Suppressor macrophage (primary cell): Measurements from ENCODE around the gene CARD19.
"Not testable (repeated sequence)": the region's sequence is repeated elsewhere in the genome, so short reads cannot be mapped to it uniquely, and the experiment has no call there.

Experiments
- DNase-seq, 4 experiments: peaks; one replicate each; pipeline ENCODE4 v3.0.0-alpha.2; 2020 to 2022

Gene CARD19

DNA sequence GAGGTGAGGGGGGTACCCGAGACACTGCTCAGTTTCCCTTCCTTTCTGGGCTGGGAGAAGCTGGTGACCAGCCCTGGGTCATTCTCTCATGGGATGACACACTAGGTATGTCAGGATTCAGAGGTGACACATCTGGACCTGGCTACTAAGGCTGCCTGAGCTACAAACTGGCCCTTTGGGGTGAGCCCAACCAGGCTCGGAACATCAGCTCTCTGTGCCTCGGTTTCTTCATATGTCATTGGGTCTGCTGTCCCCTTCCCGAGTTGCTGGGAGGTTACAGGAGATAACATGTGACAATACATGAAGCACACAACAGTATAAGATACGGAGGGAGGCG is 11.8 kb downstream of the CARD19 start:
- DNase-seq = no peak

- no peak for DNase-seq
These were observed 12.4 kb downstream of the CARD19 start for GRCh38 chr9:93108291-93109041.

DNA sequence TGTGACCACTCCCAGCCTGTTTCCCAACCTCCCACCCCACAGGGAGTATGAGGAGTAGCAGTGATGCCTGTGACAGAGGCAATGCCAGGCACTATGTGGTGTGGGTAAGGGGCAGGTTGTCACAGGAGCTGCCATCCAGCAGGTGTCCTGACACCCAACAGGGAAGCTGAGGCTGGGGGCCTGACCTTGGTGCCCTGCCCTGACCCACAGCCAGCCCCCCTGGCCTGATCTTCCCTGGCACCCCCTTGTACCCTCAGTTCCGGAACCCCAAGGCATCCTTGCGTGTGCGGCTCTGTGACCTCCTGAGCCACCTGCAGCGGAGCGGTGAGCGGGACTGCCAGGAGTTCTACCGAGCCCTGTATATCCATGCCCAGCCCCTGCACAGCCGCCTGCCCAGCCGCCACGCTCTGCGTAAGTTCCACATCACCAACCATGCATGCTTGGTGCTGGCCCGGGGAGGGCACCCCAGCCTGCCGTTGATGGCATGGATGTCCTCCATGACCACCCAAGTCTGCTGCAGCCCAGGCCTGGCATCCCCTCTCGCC is 14.4 kb downstream of the CARD19 start:
- peak in 1 of 4 experiments; percentile 8 for DNase-seq

DNA sequence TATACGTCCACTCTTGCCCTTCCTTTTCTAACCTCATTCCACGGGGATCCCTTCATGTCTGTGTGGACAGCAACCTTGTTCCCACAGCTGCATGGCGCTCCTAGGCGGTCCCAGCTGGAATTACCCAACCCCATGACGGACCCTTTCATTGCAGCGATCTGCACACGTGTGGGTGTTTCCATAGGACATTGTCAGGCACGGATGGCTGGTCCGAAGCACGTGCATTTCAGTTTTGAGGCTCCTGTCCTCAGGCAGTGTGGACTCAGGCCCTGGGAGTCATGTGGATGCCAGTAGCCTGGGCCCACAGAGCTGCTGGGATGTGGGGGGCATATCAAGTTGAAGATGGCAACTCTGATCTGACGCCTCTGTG is 15.0 kb downstream of the CARD19 start:
- DNase-seq = peak in 1 of 4 experiments; percentile 10

DNA sequence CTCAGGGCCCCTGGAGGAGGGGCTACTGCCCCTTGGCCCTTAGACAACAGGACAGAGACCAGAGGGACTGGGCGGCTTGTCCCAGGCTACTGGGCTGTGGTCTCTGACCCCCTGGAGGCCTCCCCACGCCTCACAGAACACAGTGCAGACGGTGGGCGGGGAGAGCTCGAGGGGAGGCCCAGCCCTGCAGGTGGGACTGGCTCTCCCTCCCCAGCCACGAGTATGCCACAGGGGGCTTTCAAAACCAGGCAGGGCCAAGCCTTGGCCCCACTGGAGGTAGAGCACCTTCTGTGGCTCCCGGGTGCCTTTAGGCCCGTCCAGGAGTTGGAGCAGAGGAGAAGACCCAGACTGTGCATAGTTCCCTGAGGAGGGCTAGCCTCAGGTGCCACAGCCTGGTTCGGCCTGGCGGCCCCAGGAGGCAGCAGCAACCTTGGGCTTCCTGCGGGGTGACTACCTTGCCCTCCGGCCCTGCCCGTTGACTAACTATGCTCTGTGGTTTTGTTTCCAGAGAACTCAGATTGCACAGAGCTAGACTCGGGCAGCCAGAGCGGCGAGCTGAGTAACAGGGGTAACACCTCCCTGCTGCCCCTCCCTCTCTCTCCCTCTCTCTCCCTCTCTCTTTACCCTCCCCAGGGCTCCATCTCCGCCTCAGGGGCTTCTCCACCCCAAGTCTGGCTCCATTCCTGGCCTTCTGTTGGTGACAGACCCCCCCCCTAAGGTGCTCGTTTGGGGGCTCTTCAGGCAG is 15.5 kb downstream of the CARD19 start:
- peak in 3 of 4 experiments; percentile 58 to 67 (median 61) for DNase-seq

GRCh38 chr9:93112116-93112863 is 16.3 kb downstream of the CARD19 start:
- DNase-seq = peak; percentile 65 to 83 (median 74)

GRCh38 chr9:93112864-93113389 is 16.9 kb downstream of the CARD19 start:
- DNase-seq = no peak

DNA sequence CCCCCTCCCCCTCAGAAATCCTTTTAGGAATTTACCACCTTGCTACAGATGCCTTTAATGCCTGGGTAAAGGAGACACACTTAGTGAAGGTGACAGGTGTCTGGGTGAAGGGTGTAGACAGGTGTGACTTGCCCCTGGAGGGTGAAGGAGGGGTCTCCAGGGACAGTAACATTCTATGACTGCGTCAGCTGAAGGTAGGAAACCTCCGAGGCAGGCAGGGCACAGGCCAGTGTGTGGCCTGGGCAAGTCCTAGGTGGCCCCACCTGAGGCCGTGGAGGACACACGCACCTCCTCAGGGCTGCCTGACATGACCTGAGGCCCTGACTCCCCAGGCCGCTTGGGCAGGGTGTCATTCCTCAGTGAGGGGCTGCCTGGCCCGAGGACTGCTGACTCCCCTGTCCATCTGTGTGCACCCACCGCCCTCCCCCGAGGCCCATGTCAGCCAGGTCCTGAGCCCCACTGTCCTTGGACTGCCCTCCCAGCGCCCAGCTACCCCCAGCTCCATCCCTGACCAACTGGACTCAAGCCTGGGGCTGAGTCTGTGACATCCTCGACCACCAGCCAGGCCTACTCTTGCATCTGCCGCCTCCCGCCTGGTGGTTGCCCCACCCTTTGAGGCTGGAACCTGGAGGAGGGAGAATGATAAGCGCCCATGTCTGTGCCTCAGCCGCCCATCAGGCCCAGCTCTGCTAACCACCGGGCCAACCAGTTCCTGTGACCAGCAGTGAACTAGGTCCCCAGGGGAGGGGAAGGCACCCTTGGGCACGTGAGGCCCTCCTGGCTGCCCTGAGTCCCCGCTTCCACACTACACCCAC is 18.4 kb downstream of the CARD19 start:
- DNase-seq = peak; percentile 31 to 69 (median 56)

GRCh38 chr9:93114984-93115335 is 18.9 kb downstream of the CARD19 start:
- DNase-seq = peak in 1 of 4 experiments; percentile 6

DNA sequence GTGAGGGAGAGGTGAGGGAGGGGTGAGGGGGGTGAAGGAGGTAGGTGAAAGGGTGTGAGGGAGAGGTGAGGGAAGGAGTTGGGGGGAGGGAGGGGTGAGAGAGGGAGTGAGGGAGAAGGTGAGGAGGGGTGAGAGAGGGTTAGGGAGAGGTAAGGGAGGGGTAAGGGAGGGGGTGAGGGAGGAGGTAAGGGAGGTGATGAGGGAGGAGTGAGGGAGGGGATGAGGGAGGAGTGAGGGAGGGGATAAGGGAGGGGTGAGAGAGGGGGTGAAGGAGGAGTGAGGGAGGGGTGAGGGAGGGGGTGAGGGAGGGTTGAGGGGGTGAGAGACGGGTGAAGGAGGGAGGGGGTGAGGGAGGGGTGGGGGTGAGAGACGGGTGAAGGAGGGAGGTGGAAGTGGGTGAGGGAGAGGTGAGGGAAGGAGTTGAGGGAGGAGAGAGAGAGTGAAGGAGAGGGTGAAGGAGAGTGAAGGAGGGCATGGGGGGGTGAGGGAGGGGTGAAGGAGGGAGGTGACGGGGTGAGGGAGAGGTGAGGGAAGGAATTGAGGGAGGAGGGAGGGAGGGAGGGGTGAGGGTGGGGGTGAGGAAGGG is 19.6 kb downstream of the CARD19 start:
- no peak for DNase-seq

GRCh38 chr9:93116072-93116961 is 20.3 kb downstream of the CARD19 start:
- DNase-seq = peak; percentile 97 to 99 (median 97)

GRCh38 chr9:93117521-93117920 is 21.5 kb downstream of the CARD19 start:
- DNase-seq = not testable (repeated sequence)

DNA sequence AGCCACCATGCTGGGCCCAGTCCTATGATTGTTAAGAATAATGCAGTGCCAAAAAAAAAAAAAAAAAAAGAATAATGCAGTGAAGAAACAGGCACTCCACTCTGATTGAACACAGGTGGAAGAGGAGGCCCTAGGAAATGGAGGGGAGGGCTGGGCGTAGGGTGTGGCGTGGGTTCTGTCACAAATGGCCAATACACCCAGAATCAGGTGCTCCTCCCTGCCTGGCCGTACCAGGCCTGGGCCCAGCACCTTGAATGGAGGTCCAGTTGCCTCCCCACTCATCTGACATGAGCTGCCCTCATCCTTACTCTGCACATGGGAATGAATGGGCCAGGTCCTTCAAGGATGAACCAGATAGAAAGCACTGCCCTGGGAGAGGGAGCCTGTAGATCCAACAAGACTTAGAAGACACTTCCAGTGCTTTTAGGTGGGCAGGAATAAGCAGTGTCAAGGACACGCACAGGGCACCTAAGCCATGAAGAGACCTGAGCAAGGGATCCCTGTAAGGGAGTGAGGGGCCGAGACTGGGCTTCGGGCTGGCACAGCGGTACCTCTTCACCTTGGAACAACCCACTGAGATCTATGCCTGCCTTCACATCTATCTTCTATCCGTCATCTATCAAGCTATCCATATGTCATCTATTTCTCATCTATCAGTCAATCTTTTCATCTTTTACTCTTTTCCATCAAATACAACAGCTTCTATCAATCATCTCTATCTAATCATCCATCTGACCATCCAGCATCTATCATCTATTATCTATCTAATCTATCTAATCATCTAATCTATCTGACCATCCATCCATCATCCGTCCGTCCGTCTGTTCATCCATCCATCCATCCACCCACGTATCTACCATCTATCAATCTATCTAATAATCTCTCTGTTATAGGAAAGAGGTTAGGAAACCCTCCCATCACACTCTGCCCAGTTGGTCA is 22.2 kb downstream of the CARD19 start:
- peak in 2 of 4 experiments; percentile 16 to 18 for DNase-seq

GRCh38 chr9:93118863-93119702 is 23.1 kb downstream of the CARD19 start:
- DNase-seq = peak in 2 of 4 experiments; percentile 26 to 35

DNA sequence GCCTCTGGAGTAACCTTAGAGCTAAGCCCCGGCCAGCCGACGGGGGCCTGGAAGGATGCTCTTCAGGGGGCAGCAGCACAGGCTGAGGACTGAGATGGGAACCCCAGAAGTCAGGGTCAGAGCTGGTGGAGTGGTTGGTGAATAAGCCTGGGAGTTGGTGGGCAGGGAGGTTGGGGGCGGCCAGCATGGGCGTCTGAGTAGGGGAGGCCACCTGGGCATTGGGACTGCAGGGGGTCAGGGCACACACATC is 23.6 kb downstream of the CARD19 start:
- no peak for DNase-seq

- peak; percentile 97 to 99 (median 98) for DNase-seq
These were observed 24.2 kb downstream of the CARD19 start for GRCh38 chr9:93119953-93120845.

- peak in 2 of 4 experiments; percentile 9 to 19 for DNase-seq
These were observed 24.9 kb downstream of the CARD19 start for GRCh38 chr9:93120846-93121315.
